GM21528 (cell line): Measurements from ENCODE around the gene UNC5B.

Experiments used
- ATAC-seq: cut with Tn5 transposase; IDR thresholded peaks from one replicate; pipeline ENCODE4 v1.9.1; 2021; ENCODE audit warnings: mild to moderate bottlenecking, moderate library complexity; ENCODE audit not compliant: unreplicated experiment, low FRiP score

UNC5B gene

GRCh38 chr10:71237843-71238623, 25.7 kb downstream of the UNC5B start:
- ATAC-seq: no peak

- ATAC-seq: no peak
These were observed 26.3 kb downstream of the UNC5B start for GRCh38 chr10:71238626-71239025.

- ATAC-seq: no peak
These were observed 27.0 kb downstream of the UNC5B start for GRCh38 chr10:71239131-71239915.

- ATAC-seq: no peak
These were observed 27.8 kb downstream of the UNC5B start for GRCh38 chr10:71239946-71240795.

GRCh38 chr10:71241114-71241829, 28.9 kb downstream of the UNC5B start:
- no peak for ATAC-seq

GRCh38 chr10:71241830-71242621, 29.7 kb downstream of the UNC5B start:
- ATAC-seq: no peak

- ATAC-seq: no peak
These were observed 30.2 kb downstream of the UNC5B start for GRCh38 chr10:71242622-71243009.

GRCh38 chr10:71243756-71244395, 31.5 kb downstream of the UNC5B start:
- no peak for ATAC-seq

GRCh38 chr10:71244431-71245419, 32.4 kb downstream of the UNC5B start:
- ATAC-seq: no peak

- ATAC-seq: no peak
These were observed 33.3 kb downstream of the UNC5B start for GRCh38 chr10:71245420-71246325.

- ATAC-seq: no peak
These were observed 34.4 kb downstream of the UNC5B start for GRCh38 chr10:71246591-71247413.

- no peak for ATAC-seq
These were observed 35.0 kb downstream of the UNC5B start for GRCh38 chr10:71247414-71247705.

GRCh38 chr10:71247804-71248203, 35.4 kb downstream of the UNC5B start:
- ATAC-seq: no peak

- ATAC-seq: no peak
These were observed 35.8 kb downstream of the UNC5B start for GRCh38 chr10:71248210-71248609.

- no peak for ATAC-seq
These were observed 37.6 kb downstream of the UNC5B start for GRCh38 chr10:71249996-71250395.

- ATAC-seq: no peak
These were observed 38.0 kb downstream of the UNC5B start for GRCh38 chr10:71250405-71250804.
